NCI-H1930 (cell line): Measurements from ENCODE around the gene ADAD2.

ENCODE experiments used
- DNase-seq, 2 experiments: peaks; one replicate each; lab custom pipeline; 2025; lab: John Stamatoyannopoulos, UW

Gene ADAD2

GRCh38 chr16:84223456-84223855, 32.5 kb downstream of the ADAD2 start:
- DNase-seq, result no peak

- DNase-seq, result no peak
Observed at GRCh38 chr16:84224554-84224953, 33.6 kb downstream of the ADAD2 start.

- DNase-seq, result no peak
Observed at GRCh38 chr16:84225126-84225525, 34.2 kb downstream of the ADAD2 start.

GRCh38 chr16:84225571-84225970, 34.6 kb downstream of the ADAD2 start:
- DNase-seq, result no peak

- no peak for DNase-seq
Observed at GRCh38 chr16:84226026-84226425, 35.1 kb downstream of the ADAD2 start.

GRCh38 chr16:84227548-84227947, 36.6 kb downstream of the ADAD2 start:
- DNase-seq, result no peak

- no peak for DNase-seq
Observed at GRCh38 chr16:84228256-84228838, 37.4 kb downstream of the ADAD2 start.

GRCh38 chr16:84229471-84229870, 38.5 kb downstream of the ADAD2 start:
- no peak for DNase-seq

GRCh38 chr16:84232060-84232459, 41.1 kb downstream of the ADAD2 start:
- no peak for DNase-seq

- DNase-seq, result no peak
Observed at GRCh38 chr16:84232969-84233368, 42.0 kb downstream of the ADAD2 start.

- DNase-seq, result no peak
Observed at GRCh38 chr16:84233748-84234147, 42.8 kb downstream of the ADAD2 start.

GRCh38 chr16:84234321-84235241, 43.6 kb downstream of the ADAD2 start:
- DNase-seq, result no peak

GRCh38 chr16:84236671-84237070, 45.7 kb downstream of the ADAD2 start:
- no peak for DNase-seq

GRCh38 chr16:84237994-84238750, 47.2 kb downstream of the ADAD2 start:
- no peak for DNase-seq

GRCh38 chr16:84239141-84239769, 48.3 kb downstream of the ADAD2 start:
- no peak for DNase-seq

GRCh38 chr16:84239909-84240308, 49.0 kb downstream of the ADAD2 start, which contains the start of gene KCNG4:
Gene KCNG4, minus strand, starts transcription at chr16:84240012. Its CDS starts 2,527 bp downstream, at chr16:84237485.
- DNase-seq, result no peak

- no peak for DNase-seq
Observed at GRCh38 chr16:84240455-84240854, 49.5 kb downstream of the ADAD2 start.

GRCh38 chr16:84241778-84242177, 50.8 kb downstream of the ADAD2 start:
- DNase-seq, result no peak

GRCh38 chr16:84242839-84243238, 51.9 kb downstream of the ADAD2 start:
- no peak for DNase-seq

- no peak for DNase-seq
Observed at GRCh38 chr16:84243732-84244131, 52.8 kb downstream of the ADAD2 start.

- no peak for DNase-seq
Observed at GRCh38 chr16:84244728-84245127, 53.8 kb downstream of the ADAD2 start.
